ENCODE measurements around the gene GAPVD1. TPM values are rescaled to one million over a fixed set of nuclear protein-coding genes. Genes with fewer than 3 reads are reported as not detected.
A peak's percentile ranks its signal among the peaks of the same experiment; 100 is the strongest.

Gene GAPVD1
- total RNA-seq, 2 experiments from 2014 or later: 74.1 to 82.2 TPM

DNA sequence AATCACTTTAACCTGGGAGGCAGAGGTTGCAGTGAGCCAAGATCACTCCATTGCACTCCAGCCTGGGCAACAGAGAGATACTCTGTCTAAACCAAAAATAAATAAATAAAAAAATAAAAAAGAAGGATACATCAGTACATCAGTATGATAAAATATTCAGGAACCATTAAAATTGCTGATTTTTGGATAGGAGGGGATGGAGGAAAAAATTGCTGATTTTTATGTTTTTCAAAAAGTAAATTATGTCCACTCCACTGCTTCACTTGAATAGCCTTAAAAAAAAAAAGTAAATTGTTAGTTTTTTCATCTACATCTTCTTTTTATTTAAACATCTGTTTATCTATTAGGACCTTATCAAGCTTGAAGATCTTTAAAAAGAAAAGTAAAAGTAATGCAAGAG, 7.4 kb upstream of the GAPVD1 start:
- Histone ChIP-seq H3K9me3 (ENCODE audit: control insufficient read depth in 1 of 2, insufficient read depth in 1 of 2, low read length in 2 of 2) (no peaks in the 10 kb centered on the region), H3K4me1 (ENCODE audit: insufficient read depth, low read length) (no peaks in the 10 kb centered on the region), H3K27ac (ENCODE audit: low read depth in 1 of 2, low read length in 2 of 2) (no peak overlapping the region), H3K36me3 (ENCODE audit: insufficient read depth, low read length) (no peaks in the 10 kb centered on the region), H3K4me3 (ENCODE audit: low read length) (no peak overlapping the region), H3K27me3 (ENCODE audit: control insufficient read depth in 1 of 2, insufficient read depth in 2 of 2, low read length in 2 of 2) (no peaks in the 10 kb centered on the region)
- TF ChIP-seq, protein P1, sequence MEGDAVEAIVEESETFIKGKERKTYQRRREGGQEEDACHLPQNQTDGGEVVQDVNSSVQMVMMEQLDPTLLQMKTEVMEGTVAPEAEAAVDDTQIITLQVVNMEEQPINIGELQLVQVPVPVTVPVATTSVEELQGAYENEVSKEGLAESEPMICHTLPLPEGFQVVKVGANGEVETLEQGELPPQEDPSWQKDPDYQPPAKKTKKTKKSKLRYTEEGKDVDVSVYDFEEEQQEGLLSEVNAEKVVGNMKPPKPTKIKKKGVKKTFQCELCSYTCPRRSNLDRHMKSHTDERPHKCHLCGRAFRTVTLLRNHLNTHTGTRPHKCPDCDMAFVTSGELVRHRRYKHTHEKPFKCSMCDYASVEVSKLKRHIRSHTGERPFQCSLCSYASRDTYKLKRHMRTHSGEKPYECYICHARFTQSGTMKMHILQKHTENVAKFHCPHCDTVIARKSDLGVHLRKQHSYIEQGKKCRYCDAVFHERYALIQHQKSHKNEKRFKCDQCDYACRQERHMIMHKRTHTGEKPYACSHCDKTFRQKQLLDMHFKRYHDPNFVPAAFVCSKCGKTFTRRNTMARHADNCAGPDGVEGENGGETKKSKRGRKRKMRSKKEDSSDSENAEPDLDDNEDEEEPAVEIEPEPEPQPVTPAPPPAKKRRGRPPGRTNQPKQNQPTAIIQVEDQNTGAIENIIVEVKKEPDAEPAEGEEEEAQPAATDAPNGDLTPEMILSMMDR (IDR thresholded peaks at IDR 0.05): no peak
- CTCF ChIA-PET: no interaction called here
- no peaks in the 10 kb centered on the region for H3K27me3 Mint-ChIP-seq
- ATAC-seq (ENCODE audit: poor library complexity): no peak
- no peaks in the 10 kb centered on the region for H3K9me3 Mint-ChIP-seq
- POLR2A ChIA-PET: interaction anchor here (0.7 to 2.1 kb wide), 2 partner anchors 10 to 13 kb away, joined by 3 to 9 read pairs; partner anchors contain the start of gene HSPA5
- no peak overlapping the region for H3K4me3 Mint-ChIP-seq
- no peak overlapping the region for H3K27ac Mint-ChIP-seq
- no peaks in the 10 kb centered on the region for H3K4me1 Mint-ChIP-seq (ENCODE audit: low read depth)
- no peak for DNase-seq
- intact Hi-C loops (cut with DNase I, micrococcal nuclease): no loop called here
- H3K36me3 Mint-ChIP-seq (ENCODE audit: low read depth): no peaks in the 10 kb centered on the region

DNA sequence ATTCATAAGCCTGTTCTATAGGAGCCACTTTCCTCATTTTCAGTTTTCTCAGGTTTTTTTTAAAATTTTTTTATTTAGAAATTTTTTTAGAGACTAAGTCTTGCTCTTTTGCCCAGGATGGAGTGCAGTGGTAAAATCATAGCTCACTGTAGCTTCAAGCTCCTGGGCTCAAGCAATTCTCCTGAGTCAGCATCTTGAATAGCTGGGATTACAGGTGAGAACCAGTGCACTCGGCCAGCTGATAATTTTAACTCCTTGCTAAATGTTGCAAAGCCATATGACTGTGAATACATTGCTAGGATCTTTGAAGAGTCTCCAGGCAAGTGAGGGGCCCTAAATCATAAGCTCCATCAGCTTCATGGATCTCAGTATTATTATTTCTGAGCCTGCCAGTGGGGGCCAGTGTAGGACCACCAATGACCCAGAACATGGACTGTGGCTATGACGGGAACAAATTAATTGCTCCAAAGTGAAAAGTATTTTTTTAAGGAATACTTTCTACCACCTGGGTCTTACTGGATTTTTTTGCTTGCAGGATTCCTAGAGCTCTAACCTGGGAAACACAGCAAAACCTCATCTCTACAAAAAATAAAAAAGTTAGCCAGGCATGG, 5.7 kb upstream of the GAPVD1 start:
- Mint-ChIP-seq H3K9me3 (no peaks in the 10 kb centered on the region), H3K27me3 (no peaks in the 10 kb centered on the region), H3K4me3 (no peak overlapping the region), H3K36me3 (ENCODE audit: low read depth) (peaks cover 2% of the 10 kb centered on the region), H3K27ac (no peak overlapping the region), H3K4me1 (ENCODE audit: low read depth) (peaks cover 6% of the 10 kb centered on the region)
- Histone ChIP-seq H3K27ac (ENCODE audit: low read depth in 1 of 2, low read length in 2 of 2) (no peak overlapping the region), H3K4me1 (ENCODE audit: insufficient read depth, low read length) (peaks cover under 1% of the 10 kb centered on the region), H3K9me3 (ENCODE audit: control insufficient read depth in 1 of 2, insufficient read depth in 1 of 2, low read length in 2 of 2) (peaks cover 0 to under 1% of the 10 kb centered on the region in 2 experiments), H3K4me3 (ENCODE audit: low read length) (no peak overlapping the region), H3K36me3 (ENCODE audit: insufficient read depth, low read length) (no peaks in the 10 kb centered on the region), H3K27me3 (ENCODE audit: control insufficient read depth in 1 of 2, insufficient read depth in 2 of 2, low read length in 2 of 2) (no peaks in the 10 kb centered on the region)
- ChIA-PET POLR2A (interaction anchor here (0.5 to 2.1 kb wide), 3 partner anchors 9 to 15 kb away, joined by 3 to 9 read pairs (median 3); partner anchors contain the start of gene HSPA5), CTCF (interaction anchor here (0.6 to 0.8 kb wide), 2 partner anchors 10 to 20 kb away, joined by 3 read pairs; no protein-coding TSS in a partner anchor)
- ATAC-seq (ENCODE audit: poor library complexity): no peak
- TF ChIP-seq, protein P1 (IDR thresholded peaks at IDR 0.05): no peak
- intact Hi-C loops (cut with DNase I, micrococcal nuclease): loop anchor here in 1 of 2 experiments (5.0 kb wide), 1 partner anchor 399 kb away; no protein-coding TSS in a partner anchor
- peak in 1 of 14 experiments; percentile 13 for DNase-seq

- peaks cover 18% of the 10 kb centered on the region for H3K36me3 Mint-ChIP-seq (ENCODE audit: low read depth)
- DNase-seq: no peak
- no peak overlapping the region for H3K27ac ChIP-seq (ENCODE audit: low read depth in 1 of 2, low read length in 2 of 2)
- H3K9me3 Mint-ChIP-seq: no peaks in the 10 kb centered on the region
- H3K4me3 ChIP-seq (ENCODE audit: low read length): no peak overlapping the region
- peaks cover 13% of the 10 kb centered on the region for H3K4me1 ChIP-seq (ENCODE audit: insufficient read depth, low read length)
- H3K27ac Mint-ChIP-seq: no peak overlapping the region
- no peak overlapping the region for H3K4me3 Mint-ChIP-seq
- TF ChIP-seq, protein P1 (IDR thresholded peaks at IDR 0.05): no peak
- peaks cover 0 to 3% of the 10 kb centered on the region in 2 experiments for H3K9me3 ChIP-seq (ENCODE audit: control insufficient read depth in 1 of 2, insufficient read depth in 1 of 2, low read length in 2 of 2)
- intact Hi-C loops (cut with DNase I, micrococcal nuclease): loop anchor here in 1 of 2 experiments (5.0 kb wide), 1 partner anchor 401 kb away; no protein-coding TSS in a partner anchor
- ATAC-seq (ENCODE audit: poor library complexity): no peak
- no peaks in the 10 kb centered on the region for H3K27me3 ChIP-seq (ENCODE audit: control insufficient read depth in 1 of 2, insufficient read depth in 2 of 2, low read length in 2 of 2)
- H3K4me1 Mint-ChIP-seq (ENCODE audit: low read depth): peaks cover 24% of the 10 kb centered on the region
- H3K36me3 ChIP-seq (ENCODE audit: insufficient read depth, low read length): no peaks in the 10 kb centered on the region
- ChIA-PET POLR2A (no interaction called here), CTCF (no interaction called here)
- no peaks in the 10 kb centered on the region for H3K27me3 Mint-ChIP-seq
These were observed 3.4 kb upstream of the GAPVD1 start for GRCh38 chr9:125258160-125258785.

Measured in CD4-positive, alpha-beta T cell (primary cell).